GM18498 (cell line): ENCODE data around the gene RIPOR2.

Experiments used
- ATAC-seq: cut with Tn5 transposase; IDR thresholded peaks from one replicate; pipeline ENCODE4 v1.9.1; 2021; ENCODE audit warnings: mild to moderate bottlenecking, moderate library complexity; ENCODE audit not compliant: unreplicated experiment

Gene RIPOR2, protein sequence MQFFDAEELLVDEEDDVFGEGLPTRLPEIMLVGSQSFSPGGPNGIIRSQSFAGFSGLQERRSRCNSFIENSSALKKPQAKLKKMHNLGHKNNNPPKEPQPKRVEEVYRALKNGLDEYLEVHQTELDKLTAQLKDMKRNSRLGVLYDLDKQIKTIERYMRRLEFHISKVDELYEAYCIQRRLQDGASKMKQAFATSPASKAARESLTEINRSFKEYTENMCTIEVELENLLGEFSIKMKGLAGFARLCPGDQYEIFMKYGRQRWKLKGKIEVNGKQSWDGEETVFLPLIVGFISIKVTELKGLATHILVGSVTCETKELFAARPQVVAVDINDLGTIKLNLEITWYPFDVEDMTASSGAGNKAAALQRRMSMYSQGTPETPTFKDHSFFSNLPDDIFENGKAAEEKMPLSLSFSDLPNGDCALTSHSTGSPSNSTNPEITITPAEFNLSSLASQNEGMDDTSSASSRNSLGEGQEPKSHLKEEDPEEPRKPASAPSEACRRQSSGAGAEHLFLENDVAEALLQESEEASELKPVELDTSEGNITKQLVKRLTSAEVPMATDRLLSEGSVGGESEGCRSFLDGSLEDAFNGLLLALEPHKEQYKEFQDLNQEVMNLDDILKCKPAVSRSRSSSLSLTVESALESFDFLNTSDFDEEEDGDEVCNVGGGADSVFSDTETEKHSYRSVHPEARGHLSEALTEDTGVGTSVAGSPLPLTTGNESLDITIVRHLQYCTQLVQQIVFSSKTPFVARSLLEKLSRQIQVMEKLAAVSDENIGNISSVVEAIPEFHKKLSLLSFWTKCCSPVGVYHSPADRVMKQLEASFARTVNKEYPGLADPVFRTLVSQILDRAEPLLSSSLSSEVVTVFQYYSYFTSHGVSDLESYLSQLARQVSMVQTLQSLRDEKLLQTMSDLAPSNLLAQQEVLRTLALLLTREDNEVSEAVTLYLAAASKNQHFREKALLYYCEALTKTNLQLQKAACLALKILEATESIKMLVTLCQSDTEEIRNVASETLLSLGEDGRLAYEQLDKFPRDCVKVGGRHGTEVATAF

GRCh38 chr6:24935366-24936152, at the start of gene RIPOR2:
Gene RIPOR2 (minus strand): TSS chr6:24935960. CDS start chr6:24935898, 62 bp downstream.
- ATAC-seq: peak; percentile 35

- ATAC-seq: no peak
These were observed 49.6 kb upstream of the RIPOR2 start for GRCh38 chr6:24985323-24985722.

- no peak for ATAC-seq
These were observed 46.5 kb upstream of the RIPOR2 start for GRCh38 chr6:24982231-24982630.

DNA sequence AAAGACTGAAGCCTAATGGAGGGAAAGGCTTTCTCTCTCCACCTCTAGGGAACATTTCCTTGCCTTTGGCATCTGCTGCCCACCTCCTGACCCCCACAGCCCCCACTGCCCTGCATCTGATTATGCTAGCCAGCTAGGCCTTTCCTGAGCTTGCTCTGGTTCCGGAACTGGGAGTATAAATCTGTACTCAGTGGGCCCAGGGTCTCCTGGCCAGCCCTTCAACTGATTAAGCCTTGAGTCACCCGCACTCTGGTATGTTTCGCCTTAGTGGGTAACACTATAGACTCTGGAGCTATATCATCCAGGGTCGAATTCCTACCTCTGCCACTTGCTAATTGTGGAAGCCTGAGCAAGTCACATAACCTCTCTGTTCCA, 45.6 kb upstream of the RIPOR2 start:
- ATAC-seq: no peak

DNA sequence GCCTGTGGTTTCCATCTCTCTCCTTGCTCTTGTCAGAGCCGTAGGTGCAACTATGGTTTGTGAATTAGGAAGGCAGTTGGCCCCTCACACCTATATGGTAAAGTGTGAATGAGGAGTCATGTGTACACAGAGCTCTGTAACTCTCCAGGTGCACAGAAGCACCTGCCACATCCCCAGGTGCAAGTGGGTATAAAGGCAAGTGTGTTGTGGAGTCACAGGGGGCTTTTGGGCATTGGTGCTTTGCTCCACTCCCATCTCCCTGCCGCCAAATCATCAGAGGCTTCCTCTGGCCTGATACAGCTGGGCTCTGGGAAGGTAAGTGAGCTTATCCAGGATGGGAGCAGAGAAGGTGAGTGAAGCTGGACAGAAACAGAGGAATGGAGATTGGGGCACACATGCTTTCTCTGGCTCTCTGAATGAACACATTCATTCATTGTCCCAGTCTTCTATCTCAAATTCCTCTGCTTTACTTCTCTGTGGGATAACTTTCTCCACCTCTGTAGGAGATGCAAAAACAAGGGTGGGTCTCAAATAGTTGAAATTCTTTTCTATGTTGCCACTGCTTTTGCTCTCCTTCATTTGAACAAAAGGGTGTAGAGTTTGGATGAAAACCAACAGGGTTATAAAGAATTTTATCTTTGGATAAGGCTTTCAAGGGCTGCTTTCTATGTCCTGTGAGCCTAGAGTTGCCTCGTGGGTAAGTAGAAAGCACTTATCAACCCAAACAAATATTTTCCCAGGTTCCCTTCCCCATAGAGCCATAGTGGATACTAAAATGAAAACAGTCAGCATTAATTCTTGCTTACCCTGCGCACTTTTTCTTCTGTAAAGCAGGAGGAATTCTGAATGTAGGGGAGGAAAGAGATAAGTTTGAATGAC, 45.0 kb upstream of the RIPOR2 start:
- ATAC-seq: no peak

DNA sequence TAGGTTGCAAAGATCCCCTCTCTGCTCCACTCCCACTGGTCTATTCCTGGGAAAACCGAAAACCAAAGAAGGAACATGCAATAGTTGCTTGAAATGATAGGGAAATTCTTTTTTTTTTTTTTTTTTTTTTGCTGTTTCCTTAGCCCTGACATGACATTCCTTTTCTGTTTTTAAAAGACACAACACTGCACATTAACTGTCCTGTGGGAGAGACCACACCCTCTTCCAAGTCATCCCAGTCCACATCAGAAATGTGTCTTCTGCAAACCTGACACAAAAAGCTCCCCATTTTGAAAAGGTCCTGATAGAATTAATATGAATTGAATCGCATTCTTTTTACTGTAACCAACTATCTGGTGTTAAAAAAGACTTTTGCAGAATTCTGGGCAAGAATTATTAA, 43.4 kb upstream of the RIPOR2 start:
- no peak for ATAC-seq

- peak; percentile 85 for ATAC-seq
These were observed 38.7 kb upstream of the RIPOR2 start for GRCh38 chr6:24974182-24975171.

GRCh38 chr6:24972311-24972958, 36.7 kb upstream of the RIPOR2 start:
- no peak for ATAC-seq

DNA sequence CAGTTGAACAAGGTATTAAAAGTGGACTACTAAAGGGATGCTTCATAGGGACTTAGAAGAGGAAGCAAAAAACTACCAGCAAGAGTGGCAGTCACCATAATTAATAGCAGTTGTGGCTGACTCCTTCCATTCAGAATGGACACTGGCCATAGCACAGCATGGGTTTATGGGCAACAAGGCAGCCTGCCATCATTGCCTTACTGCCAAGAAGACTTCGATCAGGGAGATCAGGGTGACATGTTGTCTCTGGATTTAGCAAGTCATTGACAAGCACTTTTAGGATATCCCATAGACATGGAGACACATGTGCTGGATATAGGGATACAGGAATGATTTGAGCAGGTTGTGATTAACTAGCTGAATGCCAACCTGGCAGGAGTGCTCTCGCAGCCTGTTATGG, 35.3 kb upstream of the RIPOR2 start:
- no peak for ATAC-seq

GRCh38 chr6:24969343-24969860, 33.6 kb upstream of the RIPOR2 start:
- ATAC-seq: no peak

DNA sequence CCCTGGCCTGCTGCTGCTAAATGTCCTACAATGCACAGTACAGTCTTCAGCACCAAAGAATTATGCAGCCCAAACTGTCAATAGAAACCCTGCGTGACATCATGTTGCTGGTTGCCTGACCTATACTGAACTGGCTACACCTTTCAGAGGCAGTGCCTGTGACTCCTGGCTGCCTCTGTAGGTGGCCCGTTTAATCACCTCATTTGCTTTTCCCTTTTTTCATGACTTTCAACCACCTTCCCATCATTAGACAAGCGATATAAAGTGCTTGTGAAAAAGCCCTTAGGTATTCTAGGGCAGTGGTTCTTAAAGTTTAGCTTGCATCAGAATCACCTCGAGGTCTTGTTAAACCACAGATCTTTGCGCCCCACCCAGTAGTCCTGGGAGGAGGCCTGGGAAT, 33.0 kb upstream of the RIPOR2 start:
- ATAC-seq: no peak

GRCh38 chr6:24967211-24967610, 31.5 kb upstream of the RIPOR2 start:
- ATAC-seq: no peak

- ATAC-seq: no peak
These were observed 30.6 kb upstream of the RIPOR2 start for GRCh38 chr6:24966381-24966780.

DNA sequence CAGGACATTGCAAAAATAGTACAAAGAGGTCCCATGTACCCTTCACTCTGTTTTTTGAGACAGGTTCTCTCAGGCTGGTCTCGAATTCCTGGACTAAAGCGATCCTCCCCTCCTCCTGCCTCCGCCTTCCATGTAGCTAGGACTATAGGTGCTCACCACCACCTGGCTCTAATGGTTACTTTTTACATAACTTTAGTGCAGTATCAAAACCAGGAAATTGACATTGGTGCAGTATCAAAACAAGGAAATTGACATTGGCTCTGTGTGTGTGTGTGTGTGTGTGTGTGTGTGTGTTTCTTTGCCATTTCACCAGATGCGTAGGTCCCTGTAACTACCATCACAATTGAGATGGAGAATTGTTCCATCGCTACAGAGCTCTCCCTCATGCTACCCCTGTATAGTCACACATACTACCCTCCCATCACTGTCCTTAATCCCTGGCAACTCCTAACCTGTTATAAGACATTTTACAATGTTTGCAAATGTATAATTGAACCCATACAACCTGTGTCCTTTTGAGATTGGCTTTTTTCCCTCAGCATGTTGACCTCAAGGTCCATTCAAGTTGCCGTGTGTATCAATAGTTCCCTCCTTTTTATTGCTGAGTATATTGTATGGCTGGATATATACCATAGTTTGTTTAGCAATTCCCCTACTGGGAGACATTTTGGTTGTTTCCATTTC, 28.3 kb upstream of the RIPOR2 start:
- ATAC-seq: no peak

- ATAC-seq: no peak
These were observed 27.6 kb upstream of the RIPOR2 start for GRCh38 chr6:24963339-24963738.

DNA sequence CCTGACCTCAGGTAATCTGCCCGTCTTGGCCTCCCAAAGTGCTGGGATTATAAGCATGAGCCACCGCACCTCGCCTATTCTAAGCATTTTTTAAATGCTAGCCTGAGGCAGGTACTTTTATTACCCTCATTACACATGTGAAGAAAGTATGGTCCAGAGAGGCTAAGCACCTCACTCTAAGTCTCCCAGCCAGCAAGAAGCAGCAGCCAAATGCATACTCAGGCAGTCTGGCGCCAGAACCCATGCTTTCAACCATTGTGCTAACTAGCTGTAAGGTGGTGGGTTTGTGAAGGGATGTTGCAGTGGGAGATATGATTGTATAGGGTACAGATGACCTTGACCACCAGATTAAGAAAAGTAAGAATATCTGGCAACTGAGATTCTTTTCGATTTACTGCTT, 26.1 kb upstream of the RIPOR2 start:
- no peak for ATAC-seq

- ATAC-seq: no peak
These were observed 25.3 kb upstream of the RIPOR2 start for GRCh38 chr6:24960991-24961475.
